Activated T-helper 1 cell treated with anti-CD3 and anti-CD28 coated beads, Interleukin-12 subunit alpha, Interleukin-12 subunit beta, Interleukin-2, Interleukin-4 antibody, amounts not matched to agents 30 ng/mL and 10 ng/mL and 1 ng/mL, durations not matched to agents 14 hours and 24 hours and 36 hours (primary cell): ENCODE measurements around the gene TMEM141. TPM values are rescaled to one million over a fixed set of nuclear protein-coding genes. Genes with fewer than 3 reads are reported as not detected.
"Not testable (repeated sequence)": the region's sequence is repeated elsewhere in the genome, so short reads cannot be mapped to it uniquely, and the experiment has no call there.

Source experiments
- DNase-seq: peaks from one replicate; pipeline ENCODE4 v3.0.0; 2021; ENCODE audit warnings: low spot score
- H3K27ac Mint-ChIP-seq: one replicate; pipeline ENCODE4 v1.8.0; 2021; ENCODE audit warnings: mild to moderate bottlenecking, mixed read lengths
- H3K27me3 Mint-ChIP-seq: one replicate; pipeline ENCODE4 v1.8.0; 2022; ENCODE audit warnings: mild to moderate bottlenecking, moderate library complexity, mixed read lengths; ENCODE audit not compliant: insufficient read depth
- H3K36me3 Mint-ChIP-seq: one replicate; pipeline ENCODE4 v1.8.0; 2021; ENCODE audit warnings: low read depth, mixed read lengths
- H3K4me1 Mint-ChIP-seq: one replicate; pipeline ENCODE4 v1.8.0; 2021; ENCODE audit warnings: low read depth, mixed read lengths
- H3K4me3 Mint-ChIP-seq: one replicate; pipeline ENCODE4 v1.8.0; 2021; ENCODE audit warnings: mild to moderate bottlenecking, moderate library complexity, mixed read lengths
- H3K9me3 Mint-ChIP-seq: one replicate; pipeline ENCODE4 v1.8.0; 2021; ENCODE audit warnings: mixed read lengths
- intact Hi-C: fragments of 100-400 bp; cut with micrococcal nuclease; formaldehyde crosslinking; loops from one replicate; pipeline ENCODE4 v1.15.1; 2024
- total RNA-seq: library from RNA; stranded (reverse); gene quantifications from 2 replicates; pipeline ENCODE4 v1.2.3, GENCODE V29; 2022

TMEM141 gene
- total RNA-seq, 1 donor from 2014 or later = 37.2 TPM

GRCh38 chr9:136759001-136759400 is 32.1 kb upstream of the TMEM141 start:
- no peak for DNase-seq
- H3K27me3 Mint-ChIP-seq = no peaks in the 10 kb centered on the region
- no peaks in the 10 kb centered on the region for H3K9me3 Mint-ChIP-seq
- H3K4me1 Mint-ChIP-seq = no peaks in the 10 kb centered on the region
- no peak overlapping the region for H3K27ac Mint-ChIP-seq
- intact Hi-C loops = no loop called here
- no peaks in the 10 kb centered on the region for H3K36me3 Mint-ChIP-seq
- H3K4me3 Mint-ChIP-seq = no peak overlapping the region

GRCh38 chr9:136759436-136760325 is 31.5 kb upstream of the TMEM141 start:
- intact Hi-C loops = no loop called here
- DNase-seq = no peak
- H3K9me3 Mint-ChIP-seq = no peaks in the 10 kb centered on the region
- no peaks in the 10 kb centered on the region for H3K4me1 Mint-ChIP-seq
- no peaks in the 10 kb centered on the region for H3K36me3 Mint-ChIP-seq
- no peak overlapping the region for H3K4me3 Mint-ChIP-seq
- no peak overlapping the region for H3K27ac Mint-ChIP-seq
- H3K27me3 Mint-ChIP-seq = no peaks in the 10 kb centered on the region

GRCh38 chr9:136760424-136760823 is 30.7 kb upstream of the TMEM141 start:
- Mint-ChIP-seq H3K36me3 (no peaks in the 10 kb centered on the region), H3K27me3 (no peaks in the 10 kb centered on the region), H3K27ac (no peak overlapping the region), H3K9me3 (no peaks in the 10 kb centered on the region), H3K4me3 (no peak overlapping the region), H3K4me1 (no peaks in the 10 kb centered on the region)
- no peak for DNase-seq
- intact Hi-C loops = no loop called here

- H3K4me3 Mint-ChIP-seq, DNase-seq, H3K4me1 Mint-ChIP-seq, H3K36me3 Mint-ChIP-seq, H3K27me3 Mint-ChIP-seq, H3K27ac Mint-ChIP-seq, H3K9me3 Mint-ChIP-seq, intact Hi-C loops: not testable (repeated sequence)
Observed at GRCh38 chr9:136760834-136761544, 30.2 kb upstream of the TMEM141 start.

GRCh38 chr9:136761545-136761981 is 29.6 kb upstream of the TMEM141 start:
- Mint-ChIP-seq H3K27me3 (no peaks in the 10 kb centered on the region), H3K9me3 (no peaks in the 10 kb centered on the region), H3K27ac (no peak overlapping the region), H3K4me1 (no peaks in the 10 kb centered on the region), H3K36me3 (no peaks in the 10 kb centered on the region), H3K4me3 (no peak overlapping the region)
- intact Hi-C loops = no loop called here
- no peak for DNase-seq

- no peaks in the 10 kb centered on the region for H3K4me1 Mint-ChIP-seq
- no peaks in the 10 kb centered on the region for H3K36me3 Mint-ChIP-seq
- no peak overlapping the region for H3K27ac Mint-ChIP-seq
- H3K27me3 Mint-ChIP-seq = peaks cover 2% of the 10 kb centered on the region
- no peaks in the 10 kb centered on the region for H3K9me3 Mint-ChIP-seq
- DNase-seq = no peak
- H3K4me3 Mint-ChIP-seq = no peak overlapping the region
- intact Hi-C loops = no loop called here
Observed at GRCh38 chr9:136762221-136762691, 28.9 kb upstream of the TMEM141 start.

GRCh38 chr9:136762915-136763648 is 28.1 kb upstream of the TMEM141 start:
- DNase-seq = no peak
- peaks cover 6% of the 10 kb centered on the region for H3K27me3 Mint-ChIP-seq
- H3K4me3 Mint-ChIP-seq = no peak overlapping the region
- intact Hi-C loops = no loop called here
- no peak overlapping the region for H3K27ac Mint-ChIP-seq
- H3K9me3 Mint-ChIP-seq = no peaks in the 10 kb centered on the region
- no peaks in the 10 kb centered on the region for H3K4me1 Mint-ChIP-seq
- H3K36me3 Mint-ChIP-seq = no peaks in the 10 kb centered on the region

GRCh38 chr9:136763649-136764035 is 27.5 kb upstream of the TMEM141 start:
- Mint-ChIP-seq H3K4me1 (no peaks in the 10 kb centered on the region), H3K36me3 (no peaks in the 10 kb centered on the region), H3K27me3 (peaks cover 6% of the 10 kb centered on the region), H3K9me3 (no peaks in the 10 kb centered on the region), H3K27ac (no peak overlapping the region), H3K4me3 (no peak overlapping the region)
- no peak for DNase-seq
- intact Hi-C loops = no loop called here

- Mint-ChIP-seq H3K36me3 (no peaks in the 10 kb centered on the region), H3K27ac (no peak within 1 kb of the TSS), H3K27me3 (peaks cover 6% of the 10 kb centered on the region), H3K4me1 (no peaks in the 10 kb centered on the region), H3K9me3 (no peaks in the 10 kb centered on the region), H3K4me3 (no peak within 1 kb of the TSS)
- DNase-seq = no peak
- intact Hi-C loops = no loop called here
Observed at GRCh38 chr9:136764301-136764891, 26.7 kb upstream of the TMEM141 start, which contains the start of gene LCN15. Gene LCN15, minus strand, starts transcription at chr9:136764518. Its CDS starts 30 bp downstream, at chr9:136764488.

- no peaks in the 10 kb centered on the region for H3K36me3 Mint-ChIP-seq
- intact Hi-C loops = no loop called here
- no peaks in the 10 kb centered on the region for H3K4me1 Mint-ChIP-seq
Observed at GRCh38 chr9:136765041-136765440, 26.1 kb upstream of the TMEM141 start.

GRCh38 chr9:136765745-136766409 is 25.3 kb upstream of the TMEM141 start:
- not testable (repeated sequence) for H3K9me3 Mint-ChIP-seq, H3K4me3 Mint-ChIP-seq, DNase-seq, H3K36me3 Mint-ChIP-seq, H3K27ac Mint-ChIP-seq, H3K27me3 Mint-ChIP-seq, H3K4me1 Mint-ChIP-seq
- intact Hi-C loops = loop anchor here (1.0 kb wide), 1 partner anchor 21 kb away; no protein-coding TSS in a partner anchor

More at GRCh38 chr9:136765041-136765440, 26.1 kb upstream of the TMEM141 start:
- Mint-ChIP-seq H3K4me3 (no peak overlapping the region), H3K27ac (no peak overlapping the region), H3K9me3 (no peaks in the 10 kb centered on the region), H3K27me3 (peaks cover 6% of the 10 kb centered on the region)
- no peak for DNase-seq
